GM06990 (cell line): ENCODE data around the gene KCNQ2.

ENCODE experiments used
- DNase-seq: peaks from one replicate; pipeline ENCODE4 v3.0.0-alpha.2; 2011; ENCODE audit not compliant: insufficient read length; ENCODE audit errors: extremely low read depth
- H3K27me3 ChIP-seq: replicated peaks from 2 replicates; pipeline ENCODE4 v1.6.0; 2011; ENCODE audit warnings: low read length; ENCODE audit not compliant: control insufficient read depth, insufficient read depth
- H3K36me3 ChIP-seq: 2 replicates; pipeline ENCODE4 v1.5.1; 2011; ENCODE audit warnings: low read length; ENCODE audit not compliant: control insufficient read depth, insufficient read depth
- H3K4me3 ChIP-seq: replicated peaks from 2 replicates; pipeline ENCODE4 v1.5.1; 2011; ENCODE audit warnings: low read depth, mild to moderate bottlenecking, control low read depth, low read length
- CTCF ChIP-seq: IDR thresholded peaks from 2 replicates; pipeline ENCODE4 v1.5.1; 2011; ENCODE audit warnings: low read length, control low read depth, mild to moderate bottlenecking, inconsistent platforms; ENCODE audit not compliant: insufficient read depth, poor library complexity, severe bottlenecking

Gene KCNQ2

DNA sequence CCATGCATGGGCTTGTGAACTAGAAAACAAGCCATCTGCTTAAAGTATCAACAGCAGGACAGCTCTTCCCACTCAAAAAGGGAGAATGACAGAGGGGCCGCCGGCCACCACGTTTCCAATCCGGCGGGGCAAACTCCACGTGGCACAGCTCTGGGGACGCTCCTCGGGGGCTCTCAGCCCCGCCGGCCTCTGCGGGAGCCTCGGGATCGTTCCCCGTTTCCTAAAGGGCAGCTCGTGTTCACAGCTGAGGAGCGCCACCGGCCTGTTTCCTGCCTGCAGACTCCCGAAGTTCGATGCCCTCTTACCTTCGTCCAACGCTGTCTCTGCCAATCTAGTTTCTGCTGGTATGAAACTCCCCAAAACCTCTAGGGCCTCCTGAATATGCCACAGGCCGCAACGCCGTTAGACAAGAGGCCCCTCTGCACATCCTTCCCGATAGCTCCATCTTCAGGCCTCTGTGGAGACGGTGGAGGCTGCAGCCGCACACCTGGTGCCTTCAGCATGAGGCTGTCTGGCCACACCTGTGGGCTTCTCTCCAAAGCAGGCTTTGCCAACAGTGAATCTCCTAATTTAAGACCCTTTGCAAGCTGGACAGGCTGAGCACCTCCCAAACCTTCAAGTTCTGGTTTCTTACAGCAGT is 46.5 kb downstream of the KCNQ2 start:
- DNase-seq: no peak
- Histone ChIP-seq H3K4me3 (no peak overlapping the region), H3K27me3 (no peaks in the 10 kb centered on the region; the same call in 1 of the 2 replicates), H3K36me3 (no peaks in the 10 kb centered on the region)
- TF ChIP-seq CTCF: no peak

DNA sequence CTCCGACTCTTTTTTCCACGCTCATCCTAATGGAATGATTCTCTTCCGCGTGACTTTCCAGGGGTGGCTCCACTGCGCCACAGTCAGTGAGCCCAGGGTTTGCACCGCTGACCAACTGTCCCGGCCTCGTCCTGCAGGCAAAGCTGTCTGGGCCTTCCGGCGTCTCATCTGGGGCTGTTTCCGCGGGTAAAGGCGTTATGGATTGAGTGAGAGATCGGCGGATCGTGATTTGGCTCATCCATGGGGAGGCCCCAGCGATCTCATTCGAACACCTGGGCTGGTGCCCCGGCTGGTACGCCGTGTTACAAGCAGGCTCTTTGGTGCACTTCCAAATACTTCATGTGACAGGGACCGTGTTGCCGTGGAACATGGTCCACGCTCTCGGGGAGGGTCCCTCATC is 47.8 kb downstream of the KCNQ2 start:
- H3K27me3 ChIP-seq: no peaks in the 10 kb centered on the region; the same call in 1 of the 2 replicates
- TF ChIP-seq CTCF: no peak

GRCh38 chr20:63423751-63424150 is 48.7 kb downstream of the KCNQ2 start:
- no peaks in the 10 kb centered on the region for H3K36me3 ChIP-seq
- DNase-seq: no peak
- TF ChIP-seq CTCF: no peak
- H3K27me3 ChIP-seq: no peaks in the 10 kb centered on the region; the same call in 1 of the 2 replicates
- no peak overlapping the region for H3K4me3 ChIP-seq

More for the DNA sequence above, 47.8 kb downstream of the KCNQ2 start:
- Histone ChIP-seq H3K36me3 (no peaks in the 10 kb centered on the region), H3K4me3 (no peak overlapping the region)
- DNase-seq: no peak

DNA sequence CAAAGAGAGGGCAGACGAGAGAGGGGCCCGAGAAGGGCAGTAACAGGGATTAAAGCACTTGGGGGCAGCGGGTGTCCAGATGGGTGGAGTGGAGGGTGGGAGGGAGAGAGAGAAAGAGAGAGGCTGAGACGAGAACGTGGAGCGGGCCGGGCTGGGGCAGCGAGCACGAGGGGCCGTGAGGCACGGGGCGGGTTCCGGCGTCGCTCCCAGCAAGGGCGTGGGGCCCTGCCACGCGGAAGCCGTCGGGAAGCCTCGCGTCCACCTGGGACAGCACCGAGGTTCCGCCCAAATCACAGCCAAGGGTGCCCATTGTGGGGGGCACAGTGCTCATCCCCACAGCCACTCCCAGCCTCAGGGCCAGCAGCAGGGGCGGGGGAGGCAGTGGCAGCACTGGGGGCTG is 49.8 kb downstream of the KCNQ2 start:
- H3K27me3 ChIP-seq: no peaks in the 10 kb centered on the region; the same call in 1 of the 2 replicates
- H3K36me3 ChIP-seq: no peaks in the 10 kb centered on the region

GRCh38 chr20:63421913-63422312 is 50.5 kb downstream of the KCNQ2 start:
- no peak for DNase-seq
- H3K27me3 ChIP-seq: no peaks in the 10 kb centered on the region; the same call in 1 of the 2 replicates
- no peak for TF ChIP-seq CTCF

More for the DNA sequence above, 49.8 kb downstream of the KCNQ2 start:
- no peak overlapping the region for H3K4me3 ChIP-seq
- DNase-seq: no peak
- no peak for TF ChIP-seq CTCF

More at GRCh38 chr20:63421913-63422312, 50.5 kb downstream of the KCNQ2 start:
- no peaks in the 10 kb centered on the region for H3K36me3 ChIP-seq
- H3K4me3 ChIP-seq: no peak overlapping the region
